ENCODE measurements around the gene HNF4A. TPM values are rescaled to one million over a fixed set of nuclear protein-coding genes. Genes with fewer than 3 reads are reported as not detected.

The HNF4A gene
- total and polyA plus RNA-seq, 2 of the 13 experiments (the other 11 are each of a cell fraction or from before 2014, with no cell fraction given), result 80.9 to 169 TPM

GRCh38 chr20:44392776-44393607, 37.5 kb downstream of the HNF4A start (continued):
- TF ChIP-seq ATF4 (CRISPR knock-in tag; IDR thresholded peaks at IDR 0.05) (peak in 1 of 2 experiments; percentile 75; a peak in 2 of 4 replicates), LBX2 (CRISPR knock-in tag; IDR thresholded peaks at IDR 0.05; ENCODE audit: borderline replicate concordance) (peak; percentile 16; the same call in 1 of the 2 replicates), ZNF224 (CRISPR knock-in tag; IDR thresholded peaks at IDR 0.05) (peak; percentile 85; the same call in 1 of the 2 replicates), ZIK1 (CRISPR knock-in tag; IDR thresholded peaks at IDR 0.05; ENCODE audit: borderline replicate concordance, low read depth) (peak; percentile 82; the same call in 1 of the 2 replicates), FOXK2 (IDR thresholded peaks at IDR 0.05) (no peak; the same call in 1 of the 2 replicates), RNF219 (CRISPR knock-in tag; IDR thresholded peaks at IDR 0.05) (no peak), ETS1 (CRISPR knock-in tag; IDR thresholded peaks at IDR 0.05) (no peak), KLF16 (CRISPR knock-in tag; IDR thresholded peaks at IDR 0.05) (peak in 1 of 2 experiments; percentile 79; a peak in 2 of 4 replicates), TARDBP (CRISPR knock-in tag; IDR thresholded peaks at IDR 0.05) (peak; percentile 44; the same call in 1 of the 2 replicates), MATR3 (CRISPR knock-in tag; IDR thresholded peaks at IDR 0.05) (no peak), TBP (CRISPR knock-in tag; IDR thresholded peaks at IDR 0.05) (no peak), ZHX2 (IDR thresholded peaks at IDR 0.05; ENCODE audit: low read depth) (no peak), ZHX2 (CRISPR knock-in tag; IDR thresholded peaks at IDR 0.05; ENCODE audit: borderline replicate concordance) (no peak), ZMAT5 (CRISPR knock-in tag; IDR thresholded peaks at IDR 0.05; ENCODE audit: borderline replicate concordance, low read depth) (no peak), MAFF (IDR thresholded peaks at IDR 0.05; ENCODE audit: low read depth, low read length) (no peak), ZNF737 (CRISPR knock-in tag; IDR thresholded peaks at IDR 0.05; ENCODE audit: borderline replicate concordance) (peak; percentile 40; the same call in 1 of the 2 replicates), ZBTB7A (CRISPR knock-in tag; IDR thresholded peaks at IDR 0.05) (peak; percentile 79; the same call in 1 of the 2 replicates)
